Fibroblast of peridontal ligament (primary cell): Measurements from ENCODE around the gene HARS1.
"Not testable (repeated sequence)": the region's sequence is repeated elsewhere in the genome, so short reads cannot be mapped to it uniquely, and the experiment has no call there.

Experiments used
- DNase-seq: peaks from one replicate; pipeline ENCODE4 v3.0.0-alpha.2; 2010; ENCODE audit errors: extremely low read depth

The HARS1 gene, protein sequence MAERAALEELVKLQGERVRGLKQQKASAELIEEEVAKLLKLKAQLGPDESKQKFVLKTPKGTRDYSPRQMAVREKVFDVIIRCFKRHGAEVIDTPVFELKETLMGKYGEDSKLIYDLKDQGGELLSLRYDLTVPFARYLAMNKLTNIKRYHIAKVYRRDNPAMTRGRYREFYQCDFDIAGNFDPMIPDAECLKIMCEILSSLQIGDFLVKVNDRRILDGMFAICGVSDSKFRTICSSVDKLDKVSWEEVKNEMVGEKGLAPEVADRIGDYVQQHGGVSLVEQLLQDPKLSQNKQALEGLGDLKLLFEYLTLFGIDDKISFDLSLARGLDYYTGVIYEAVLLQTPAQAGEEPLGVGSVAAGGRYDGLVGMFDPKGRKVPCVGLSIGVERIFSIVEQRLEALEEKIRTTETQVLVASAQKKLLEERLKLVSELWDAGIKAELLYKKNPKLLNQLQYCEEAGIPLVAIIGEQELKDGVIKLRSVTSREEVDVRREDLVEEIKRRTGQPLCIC

DNA sequence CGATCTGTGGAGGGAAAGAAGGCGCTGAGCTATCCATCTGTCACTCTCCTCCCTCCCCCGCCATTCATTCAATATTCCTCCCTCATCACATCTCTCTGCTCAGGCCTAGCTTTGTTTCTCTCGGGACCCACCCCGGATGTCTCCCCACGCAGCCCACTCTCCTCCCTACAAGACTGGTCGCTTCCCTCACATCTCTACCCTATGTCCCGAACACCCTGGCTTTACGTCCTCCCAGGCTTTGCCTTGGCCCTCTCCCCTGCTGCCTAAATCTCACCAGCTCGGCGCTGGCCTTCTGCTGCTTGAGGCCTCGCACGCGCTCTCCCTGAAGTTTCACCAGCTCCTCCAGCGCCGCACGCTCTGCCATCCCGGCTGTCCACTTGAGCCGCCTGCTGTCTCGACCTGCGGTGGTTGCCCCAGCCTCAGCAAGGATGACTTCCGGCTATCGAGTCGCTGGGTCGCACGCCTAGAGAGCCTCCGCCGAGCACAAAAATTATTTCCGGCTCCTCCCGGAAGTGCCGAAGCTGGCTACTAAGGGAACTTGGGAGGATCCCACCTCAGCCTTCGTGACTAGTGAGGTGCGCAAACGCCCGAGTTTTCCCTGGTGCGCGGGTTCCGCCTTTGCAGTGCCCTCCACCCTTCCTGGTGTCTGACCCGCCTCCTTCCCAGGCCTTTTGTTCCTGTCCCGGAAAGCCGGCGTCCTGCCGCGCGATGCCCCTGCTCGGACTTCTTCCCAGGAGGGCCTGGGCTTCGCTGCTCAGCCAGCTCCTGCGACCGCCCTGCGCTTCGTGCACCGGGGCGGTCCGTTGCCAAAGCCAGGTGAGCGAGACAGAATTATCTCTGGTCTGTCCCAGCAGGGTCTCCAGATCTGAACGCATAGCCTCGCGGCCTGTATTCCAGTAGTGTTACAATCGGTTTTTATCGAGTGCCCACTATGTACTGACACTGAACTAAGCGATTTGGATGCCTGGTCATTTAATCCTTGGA, at the start of gene HARS1, which contains the start of gene HARS2:
Gene HARS1 (minus strand): TSS at position 430 of the 984 bp plus-strand sequence. CDS start 66 bp downstream, at position 364.
Gene HARS2 (plus strand): TSS at position 515 of the 984 bp plus-strand sequence. CDS start 194 bp downstream, at position 709.
- DNase-seq = peak; percentile 94

DNA sequence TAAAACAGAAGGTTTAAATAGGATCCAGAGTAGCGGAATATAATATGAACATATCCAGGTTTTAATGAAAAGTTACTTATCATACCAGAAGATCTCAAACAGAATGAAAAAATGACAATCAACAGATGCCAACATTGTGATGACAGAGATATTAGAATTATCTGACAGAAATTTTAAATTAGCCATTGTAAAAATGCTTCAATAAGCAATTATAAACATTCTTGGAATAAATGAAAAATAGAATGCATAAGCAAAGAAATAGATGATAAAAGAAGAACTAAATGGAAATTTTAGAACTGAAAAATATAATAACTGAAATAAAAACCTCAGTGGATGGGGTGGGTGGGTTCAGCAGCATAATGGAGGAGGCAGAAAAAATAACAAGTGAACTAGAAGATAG, 46.3 kb upstream of the HARS1 start:
- no peak for DNase-seq

DNA sequence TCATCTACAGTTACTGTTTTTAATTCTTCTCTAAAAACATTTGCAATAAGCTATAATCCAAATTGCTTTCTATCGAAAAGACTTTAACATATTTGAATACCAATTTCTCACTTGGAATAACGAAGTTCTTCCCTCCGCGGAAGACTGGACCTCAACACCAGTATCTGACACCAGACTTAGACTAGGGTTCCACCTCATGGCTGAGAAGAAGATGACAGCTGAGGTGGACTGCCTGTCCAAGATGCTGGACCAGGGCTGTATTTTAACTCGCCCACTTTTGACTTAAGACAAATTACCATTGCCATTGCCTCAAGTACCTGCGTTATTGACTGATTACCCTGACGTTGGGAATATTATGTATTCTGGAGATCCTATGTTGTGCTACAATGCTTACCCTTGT, 43.2 kb upstream of the HARS1 start:
- no peak for DNase-seq

DNA sequence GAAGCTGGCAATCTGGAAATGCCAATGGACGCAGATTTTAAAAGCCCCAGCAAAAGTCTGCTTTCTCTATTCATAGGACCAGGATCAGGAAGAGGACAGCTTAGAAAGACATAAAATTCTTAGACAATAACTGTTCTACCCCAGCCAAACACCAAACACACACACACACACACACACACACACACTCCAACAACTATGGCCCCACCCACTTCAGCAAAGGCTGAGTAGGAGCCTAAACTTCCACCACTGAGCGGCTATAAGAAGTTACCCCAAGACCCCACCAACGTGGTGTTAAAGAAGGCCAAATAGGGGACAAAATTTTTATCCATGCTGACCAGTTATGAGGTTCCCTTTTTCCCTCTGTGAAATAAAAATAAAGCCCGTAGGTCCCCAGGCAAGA, 41.9 kb upstream of the HARS1 start:
- no peak for DNase-seq

DNA sequence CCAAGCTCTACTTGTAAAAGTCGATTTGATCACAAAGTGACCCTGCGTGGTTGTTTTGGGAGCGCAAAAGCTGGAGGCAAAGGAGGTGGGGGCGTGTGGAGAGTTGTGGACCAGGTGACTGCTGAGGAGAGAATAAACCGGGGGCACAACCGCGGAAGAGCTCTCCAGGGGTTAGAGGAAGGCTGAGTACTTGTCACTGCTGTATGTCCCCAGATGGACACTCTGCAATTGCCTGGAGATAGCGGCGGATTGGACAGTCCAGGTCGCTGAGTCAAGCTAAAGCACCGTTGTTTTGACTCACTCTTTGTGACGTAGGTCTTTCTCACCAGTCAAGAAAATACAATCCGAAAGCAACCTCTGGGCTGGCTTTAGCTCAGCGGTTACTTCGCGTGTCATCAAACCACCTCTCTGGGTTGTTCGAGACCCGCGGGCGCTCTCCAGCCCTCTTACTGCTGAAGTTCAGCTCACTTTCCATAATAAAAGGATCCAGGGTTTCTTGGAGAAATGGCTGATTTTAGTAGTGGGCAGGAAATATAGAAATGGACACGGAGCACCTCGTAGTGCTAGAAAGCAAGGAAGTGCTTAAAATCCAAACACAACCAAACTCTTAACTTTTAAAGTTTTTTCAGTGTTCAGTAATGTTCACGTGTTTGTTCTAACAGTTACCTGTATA, 34.8 kb upstream of the HARS1 start:
- DNase-seq = peak; percentile 93

DNA sequence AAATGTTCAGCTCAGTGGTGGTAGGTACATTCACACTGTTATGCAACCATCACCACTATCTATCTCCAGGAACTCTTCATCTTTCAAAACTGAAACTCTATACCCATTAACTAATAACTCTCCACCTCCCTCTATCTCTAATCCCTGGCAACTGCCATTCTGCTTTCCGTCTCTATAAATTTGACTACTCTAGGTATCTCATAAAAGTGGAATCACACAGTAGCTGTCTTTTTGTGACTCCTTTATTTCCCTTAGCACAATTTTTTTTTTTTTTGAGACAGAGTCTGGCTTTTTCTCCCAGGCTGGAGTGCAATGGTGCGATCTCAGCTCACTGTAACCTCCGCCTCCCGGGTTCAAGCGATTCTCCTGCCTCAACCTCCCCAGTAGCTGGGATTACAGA, 30.2 kb upstream of the HARS1 start:
- DNase-seq = not testable (repeated sequence)

DNA sequence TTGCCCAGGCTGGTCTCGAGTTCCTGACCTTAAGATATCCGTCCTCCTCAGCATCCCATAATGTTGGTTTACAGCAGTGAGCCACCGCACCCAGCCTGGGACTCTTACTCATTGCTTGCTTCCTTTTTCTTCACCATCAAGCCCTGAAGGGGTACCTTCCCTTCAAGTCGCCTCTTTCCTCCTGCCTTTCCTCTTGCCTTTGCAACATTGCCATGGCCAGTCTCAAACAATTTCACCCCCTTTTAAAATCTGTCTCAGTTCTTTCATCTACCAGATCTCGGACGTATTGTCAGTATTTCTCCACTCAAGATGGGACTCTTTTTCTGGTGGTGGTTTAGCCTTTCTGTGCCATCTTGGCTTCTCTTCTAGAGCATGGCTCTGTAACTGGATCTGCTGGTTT, 29.6 kb upstream of the HARS1 start:
- not testable (repeated sequence) for DNase-seq

DNA sequence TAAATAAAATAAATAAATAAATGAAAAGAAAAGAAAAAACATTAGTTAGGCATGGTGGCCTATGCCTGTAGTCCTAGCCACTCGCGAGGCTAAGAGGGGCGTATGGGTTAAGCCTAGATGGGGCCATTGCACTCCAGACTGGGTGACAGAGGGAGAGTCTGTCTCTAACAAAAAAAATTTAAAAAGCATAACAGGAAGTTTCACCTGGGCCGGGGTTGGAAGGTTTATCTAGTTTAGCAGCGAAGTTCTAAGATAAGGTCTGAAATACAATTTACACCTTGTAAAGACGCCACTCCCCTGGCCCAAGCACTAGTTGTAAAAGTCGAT, 27.1 kb upstream of the HARS1 start:
- no peak for DNase-seq

DNA sequence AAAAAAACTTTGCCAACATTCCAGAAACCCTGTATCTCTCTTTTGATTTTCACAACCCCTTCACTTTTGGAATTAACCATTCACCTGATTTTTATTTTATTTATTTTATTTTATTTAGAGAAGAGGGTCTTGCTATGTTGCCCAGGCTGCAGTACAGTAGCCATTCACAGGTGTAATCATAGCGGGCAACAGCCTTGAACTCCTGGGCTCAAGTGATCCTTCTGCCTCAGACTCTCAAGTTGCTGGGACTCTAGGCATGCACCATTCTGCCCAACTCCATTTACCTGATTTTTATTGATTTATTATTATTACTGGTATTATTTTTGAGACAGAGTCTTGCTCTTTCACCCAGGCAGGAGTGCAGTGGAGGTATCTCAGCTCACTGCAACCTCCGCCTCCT, 25.1 kb upstream of the HARS1 start:
- DNase-seq = not testable (repeated sequence)

DNA sequence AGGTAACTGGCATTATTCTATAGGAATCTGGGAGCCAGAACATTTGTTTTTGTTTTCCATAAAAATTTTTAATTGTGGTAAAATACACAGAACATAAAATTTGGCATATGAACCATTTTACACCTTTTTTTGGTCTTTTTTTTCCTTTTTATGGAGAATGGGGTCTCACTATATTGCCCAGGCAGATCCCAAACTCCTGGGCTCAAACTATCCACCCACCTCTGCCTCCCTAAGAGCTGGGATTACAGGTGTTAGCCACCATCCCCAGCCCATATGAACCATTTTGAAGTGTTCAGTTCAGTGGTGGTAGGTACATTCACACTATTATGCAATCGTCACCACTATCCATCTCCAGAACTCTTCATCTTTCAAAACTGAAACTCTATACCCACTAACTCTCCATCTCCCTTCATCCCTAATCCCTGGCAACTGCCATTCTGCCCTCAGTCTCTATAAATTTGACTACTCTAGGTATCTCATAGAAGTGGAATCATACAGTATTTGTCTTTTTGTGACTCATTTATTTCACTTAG, 22.5 kb upstream of the HARS1 start:
- no peak for DNase-seq

DNA sequence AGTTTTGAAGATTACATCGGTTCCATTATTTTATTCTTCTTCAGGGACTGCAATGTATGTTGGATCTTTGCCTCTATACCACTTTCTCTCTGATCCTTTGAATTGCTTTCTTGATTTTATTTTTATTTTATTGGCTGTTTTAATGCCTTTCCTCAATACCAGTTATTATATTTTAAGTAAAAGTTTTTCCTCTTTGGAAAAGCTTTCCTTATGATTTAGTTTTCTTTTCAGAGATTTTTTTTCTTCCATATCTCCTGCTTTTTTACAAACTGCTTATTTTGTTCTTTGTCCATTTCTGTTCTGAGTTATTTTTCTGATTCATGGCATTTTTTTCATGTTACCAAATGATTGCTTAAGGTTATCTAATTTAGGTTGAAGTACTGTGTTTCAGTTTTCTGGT, 20.6 kb upstream of the HARS1 start:
- no peak for DNase-seq

DNA sequence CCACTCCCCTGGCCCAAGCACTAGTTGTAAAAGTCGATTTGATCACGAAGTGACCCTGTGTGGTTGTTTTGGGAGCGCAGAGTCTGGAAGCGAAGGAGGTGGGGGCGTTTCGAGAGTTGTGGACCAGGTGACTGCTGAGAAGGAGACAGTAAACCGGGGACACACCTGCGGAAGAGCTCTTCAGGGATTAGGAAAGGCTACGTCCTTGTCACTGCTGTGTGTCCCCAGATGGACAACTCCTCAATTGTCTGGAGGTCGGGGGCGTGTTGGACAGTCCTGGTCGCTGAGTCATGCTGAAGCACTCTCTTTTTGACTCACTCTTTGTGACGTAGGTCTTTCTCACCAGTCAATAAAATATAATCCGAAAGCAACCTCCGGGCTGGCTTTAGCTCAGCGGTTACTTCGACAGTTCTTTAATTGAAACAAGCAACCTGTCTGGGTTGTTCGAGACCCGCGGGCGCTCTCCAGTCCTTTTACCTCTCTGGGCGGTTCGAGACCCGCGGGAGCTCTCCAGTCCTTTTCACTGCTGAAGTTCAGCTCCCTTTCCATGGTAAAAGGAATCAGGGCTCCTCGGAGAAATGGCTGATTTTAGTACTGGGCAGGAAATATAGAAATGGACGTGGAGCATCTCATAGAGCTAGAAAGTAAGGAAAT, 19.9 kb upstream of the HARS1 start:
- peak; percentile 98 for DNase-seq

DNA sequence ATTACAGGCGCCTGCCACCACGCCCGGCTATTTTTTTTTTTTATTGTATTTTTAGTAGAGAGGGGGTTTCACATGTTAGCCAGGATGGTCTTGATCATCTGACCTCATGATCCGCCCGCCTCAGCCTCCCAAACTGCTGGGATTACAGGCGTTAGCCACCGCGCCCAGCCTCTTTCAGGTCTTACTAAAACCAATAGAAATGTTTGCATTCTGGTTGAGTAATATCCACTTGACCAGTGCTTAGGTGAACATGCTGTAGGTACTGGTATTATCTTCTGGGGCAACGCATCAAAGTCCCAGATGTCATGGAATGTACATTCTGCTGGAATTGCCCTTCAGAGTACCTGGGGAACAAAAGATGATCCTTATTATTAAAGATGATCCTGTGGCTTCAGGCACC, 17.6 kb upstream of the HARS1 start:
- not testable (repeated sequence) for DNase-seq

DNA sequence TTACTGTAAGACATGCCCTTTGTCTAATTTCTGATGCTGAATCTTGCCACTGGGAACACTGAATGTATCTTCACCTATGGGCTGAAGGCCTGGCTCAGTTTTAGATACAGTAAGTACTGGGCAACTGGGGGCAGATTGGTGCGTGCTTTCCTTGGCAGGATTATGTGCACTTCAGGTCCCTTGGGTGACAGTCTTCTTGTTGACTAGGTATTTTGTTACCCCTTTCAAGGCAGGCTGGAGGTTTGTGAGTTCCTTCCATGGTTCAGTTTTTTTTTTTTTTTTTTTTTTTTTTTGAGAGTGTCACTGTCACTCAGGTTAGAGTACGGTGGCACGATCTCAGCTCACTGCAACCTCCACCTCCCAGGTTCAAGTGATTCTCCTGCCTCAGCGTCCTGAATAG, 16.6 kb upstream of the HARS1 start:
- no peak for DNase-seq

DNA sequence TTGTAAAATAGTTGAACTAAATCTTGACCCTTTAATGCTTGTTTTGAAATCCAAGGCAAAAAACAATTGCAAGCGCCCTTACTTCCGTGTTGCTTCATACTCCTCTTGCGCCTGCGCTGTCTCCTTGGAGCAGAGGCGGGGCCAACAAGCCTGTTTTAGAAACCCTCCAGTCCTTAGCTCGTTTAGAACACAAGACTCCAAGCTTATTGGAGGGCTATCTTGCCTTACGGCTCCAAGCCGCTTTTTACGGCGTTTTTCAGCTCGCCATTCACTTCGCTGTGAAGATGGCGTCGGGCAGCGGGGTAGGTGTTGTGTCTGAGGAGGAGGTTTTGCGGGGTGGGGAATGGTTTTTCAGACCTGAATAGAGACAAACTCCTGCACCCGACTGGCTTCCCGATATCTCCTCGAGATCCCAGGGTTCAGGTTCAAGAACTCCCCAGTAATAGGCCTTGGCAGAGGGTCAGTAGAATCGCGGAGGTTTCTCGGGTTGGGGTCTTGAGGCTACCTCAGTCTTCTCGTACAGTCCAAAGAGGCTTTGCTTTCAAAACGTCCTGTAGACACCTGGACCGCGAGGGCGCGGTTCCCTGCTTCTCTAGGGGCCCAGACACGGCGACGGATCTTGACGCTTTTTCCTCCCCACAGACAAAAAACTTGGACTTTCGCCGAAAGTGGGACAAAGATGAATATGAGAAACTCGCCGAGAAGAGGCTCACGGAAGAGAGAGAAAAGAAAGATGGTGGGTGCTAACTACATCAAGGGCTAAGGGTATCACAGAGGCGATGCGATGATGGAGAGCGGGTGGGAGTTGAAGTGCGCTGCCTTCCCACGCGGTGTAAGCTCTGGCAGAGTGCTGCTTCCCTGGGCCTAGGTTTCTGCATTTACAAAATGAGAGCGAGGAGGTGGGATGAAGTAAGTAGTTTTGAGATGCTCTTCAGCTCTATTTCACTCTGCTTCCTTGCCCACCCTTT, 9.3 kb upstream of the HARS1 start, which contains the start of gene ZMAT2:
Gene ZMAT2 (plus strand): TSS at position 271 of the 968 bp plus-strand sequence. CDS start 14 bp downstream, at position 285.
- DNase-seq = peak; percentile 99

DNA sequence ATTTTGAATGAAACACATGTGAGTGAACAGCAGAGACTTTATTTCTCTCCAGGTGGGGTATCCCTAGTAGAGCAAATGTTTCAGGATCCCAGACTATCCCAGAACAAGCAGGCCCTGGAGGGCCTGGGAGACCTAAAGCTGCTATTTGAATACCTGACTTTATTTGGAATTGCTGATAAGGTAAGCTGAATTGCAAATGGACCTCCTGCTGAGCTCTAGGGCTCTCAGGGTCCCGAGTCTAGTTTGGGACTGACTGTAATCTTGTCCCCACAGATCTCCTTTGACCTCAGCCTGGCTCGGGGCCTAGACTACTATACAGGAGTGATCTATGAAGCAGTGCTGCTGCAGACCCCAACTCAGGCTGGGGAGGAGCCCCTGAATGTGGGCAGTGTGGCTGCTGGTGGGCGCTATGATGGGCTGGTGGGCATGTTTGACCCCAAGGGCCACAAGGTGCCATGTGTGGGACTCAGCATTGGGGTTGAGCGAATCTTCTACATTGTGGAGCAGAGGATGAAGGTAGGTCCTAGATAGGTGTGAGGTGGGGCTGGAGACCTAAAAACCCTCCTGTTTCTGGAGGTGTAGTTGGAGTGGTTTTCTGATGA, 5.8 kb upstream of the HARS1 start:
- DNase-seq = no peak

DNA sequence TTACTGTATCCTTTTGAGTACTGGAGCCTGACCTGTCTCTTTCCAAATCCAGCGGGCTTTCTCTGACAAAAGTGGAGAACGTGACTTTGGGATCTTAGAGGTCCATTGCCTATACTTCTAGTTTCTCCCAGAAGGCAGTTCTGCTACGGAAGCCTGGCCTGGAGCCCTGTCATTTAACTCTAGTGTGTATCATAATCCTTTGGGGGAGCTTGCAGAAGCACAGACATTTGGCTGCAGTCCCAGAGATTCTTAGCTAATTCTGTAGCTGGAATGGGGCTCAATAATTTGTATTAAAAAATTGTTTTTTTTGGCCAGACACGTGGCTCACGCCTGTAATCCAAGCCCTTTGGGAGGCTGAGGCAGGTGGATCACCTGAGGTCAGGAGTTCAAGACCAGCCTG, 3.1 kb upstream of the HARS1 start:
- no peak for DNase-seq

DNA sequence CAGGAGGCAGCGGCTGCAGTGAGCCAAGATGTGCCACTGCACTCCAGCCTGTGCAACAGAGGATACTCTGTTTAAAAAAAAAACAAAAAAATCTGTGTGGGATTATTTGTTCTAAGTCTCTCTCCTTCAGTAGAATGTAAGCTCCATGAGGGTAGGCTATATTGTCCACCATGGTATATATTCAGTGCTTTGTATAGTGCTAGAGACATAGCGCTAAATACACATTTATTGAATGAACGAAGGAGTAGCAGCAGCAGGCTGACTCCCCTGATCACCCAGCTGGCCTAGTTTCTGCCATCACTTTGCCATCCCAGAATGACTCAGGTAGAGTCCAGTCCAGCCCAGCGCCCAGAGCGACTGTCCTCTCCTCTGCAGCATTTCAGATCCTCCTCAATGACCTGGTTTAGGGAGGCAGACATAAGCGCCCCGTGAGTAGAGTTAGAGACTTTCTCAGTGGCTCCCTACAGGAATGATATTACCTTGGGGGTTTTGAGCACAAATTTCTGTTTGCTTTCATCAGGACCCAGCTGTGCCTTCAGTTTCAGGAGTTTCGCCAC, 716 bp downstream of the HARS1 start:
- DNase-seq = no peak

DNA sequence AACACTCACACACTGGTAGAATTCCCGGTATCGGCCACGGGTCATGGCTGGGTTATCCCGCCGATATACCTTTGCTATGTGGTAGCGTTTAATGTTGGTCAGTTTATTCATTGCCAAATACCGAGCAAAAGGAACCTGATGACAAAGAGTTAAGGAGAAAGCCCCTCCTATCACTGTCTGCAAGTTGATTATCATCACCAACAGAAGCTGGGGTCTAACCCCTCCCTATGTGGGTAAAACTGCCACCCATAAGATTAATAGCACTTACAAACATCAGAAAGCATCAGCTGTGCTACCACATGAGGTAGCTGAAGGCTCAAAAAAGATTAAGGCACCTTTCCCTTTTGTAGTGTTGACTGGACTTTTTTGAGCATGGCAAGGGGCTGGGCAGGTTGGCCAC, 12.2 kb downstream of the HARS1 start:
- DNase-seq = no peak
